GM19438 (cell line): ENCODE data around the gene TRAPPC4.
A peak's percentile ranks its signal among the peaks of the same experiment; 100 is the strongest.
"Not testable (repeated sequence)": the region's sequence is repeated elsewhere in the genome, so short reads cannot be mapped to it uniquely, and the experiment has no call there.

ENCODE experiments used
- ATAC-seq: cut with Tn5 transposase; IDR thresholded peaks from one replicate; pipeline ENCODE4 v1.9.1; 2021; ENCODE audit warnings: low read depth; ENCODE audit not compliant: unreplicated experiment

The TRAPPC4 gene

DNA sequence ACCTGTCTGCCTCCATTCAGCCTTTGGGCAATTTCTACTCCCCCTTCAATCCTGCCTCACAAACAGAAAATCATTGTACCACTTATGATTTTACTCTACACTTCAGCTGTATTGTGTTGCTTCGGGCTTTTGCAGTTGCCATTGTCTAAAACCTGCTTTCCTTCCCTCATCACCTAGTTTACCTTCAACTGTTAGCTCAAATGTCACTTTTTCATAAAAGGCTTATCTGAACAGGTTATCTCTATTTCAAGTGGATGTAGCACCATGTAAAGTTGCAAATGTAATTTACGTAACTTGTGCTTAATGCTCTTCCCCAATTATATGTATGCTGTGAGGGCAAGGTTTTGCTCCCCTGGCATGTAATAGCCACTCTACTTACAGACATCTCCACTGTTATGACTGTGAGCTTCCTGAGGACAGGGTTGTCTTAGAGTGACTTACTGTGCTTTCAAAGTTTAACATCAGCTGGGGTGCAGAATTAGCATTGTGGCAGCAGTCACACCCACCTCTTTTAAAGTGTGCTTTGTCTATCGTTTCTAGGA lies 5.9 kb upstream of the TRAPPC4 start:
- ATAC-seq: no peak

DNA sequence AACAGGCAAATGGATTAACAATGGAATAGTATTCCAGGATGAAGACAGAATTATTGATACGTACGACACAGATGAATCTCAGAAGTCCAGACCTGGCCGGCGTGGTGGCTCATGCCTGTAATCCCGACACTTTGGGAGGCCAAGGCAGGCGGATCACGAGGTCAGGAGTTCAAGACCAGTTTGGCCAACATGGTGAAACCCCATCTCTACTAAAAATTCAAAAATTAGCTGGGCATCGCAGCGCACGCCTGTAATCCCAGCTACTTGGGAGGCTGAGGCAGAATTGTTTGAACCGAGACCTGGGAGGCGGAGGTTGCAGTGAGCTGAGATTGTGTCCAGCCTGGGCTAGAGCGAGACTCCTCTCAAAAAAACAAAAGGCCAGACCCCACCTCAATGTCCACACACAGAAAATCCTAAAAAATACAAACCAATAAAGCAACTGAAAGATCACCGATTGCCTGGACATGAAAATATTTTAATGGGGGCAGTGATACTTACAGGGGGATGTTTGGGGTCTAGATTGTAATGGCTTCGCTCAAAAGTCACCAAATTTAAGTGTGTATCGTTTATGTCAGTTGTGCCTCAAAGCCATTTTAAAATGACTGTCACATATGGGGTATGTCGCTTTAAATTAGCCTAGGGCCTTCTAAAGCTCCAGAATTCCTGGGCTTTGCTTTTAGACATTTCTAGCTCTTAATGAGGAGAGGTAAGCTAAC lies 4.2 kb upstream of the TRAPPC4 start:
- no peak for ATAC-seq

DNA sequence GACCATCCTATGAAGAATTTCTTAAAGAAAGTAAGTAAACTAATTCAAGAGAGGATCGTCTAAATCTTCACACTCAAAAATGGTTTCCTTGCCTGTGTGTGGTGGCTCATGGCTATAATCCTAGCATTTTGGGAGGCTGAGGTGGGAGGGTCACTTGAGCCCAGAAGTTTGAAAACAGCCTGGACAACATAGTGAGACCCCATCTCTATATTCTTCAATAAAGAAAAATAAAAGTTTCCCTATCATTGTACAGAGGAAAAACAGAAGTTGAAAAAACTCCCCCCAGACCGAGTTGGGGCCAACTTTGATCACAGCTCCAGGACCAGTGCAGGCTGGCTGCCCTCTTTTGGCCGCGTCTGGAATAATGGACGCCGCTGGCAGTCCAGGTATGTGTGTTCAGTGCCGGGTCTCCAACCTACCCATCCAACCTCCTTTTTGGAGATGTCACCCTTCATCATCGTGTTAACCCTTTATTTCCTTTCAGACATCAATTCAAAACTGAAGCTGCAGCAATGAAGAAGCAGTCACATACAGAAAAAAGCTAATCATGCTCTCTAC lies 3.4 kb upstream of the TRAPPC4 start:
- ATAC-seq: no peak

DNA sequence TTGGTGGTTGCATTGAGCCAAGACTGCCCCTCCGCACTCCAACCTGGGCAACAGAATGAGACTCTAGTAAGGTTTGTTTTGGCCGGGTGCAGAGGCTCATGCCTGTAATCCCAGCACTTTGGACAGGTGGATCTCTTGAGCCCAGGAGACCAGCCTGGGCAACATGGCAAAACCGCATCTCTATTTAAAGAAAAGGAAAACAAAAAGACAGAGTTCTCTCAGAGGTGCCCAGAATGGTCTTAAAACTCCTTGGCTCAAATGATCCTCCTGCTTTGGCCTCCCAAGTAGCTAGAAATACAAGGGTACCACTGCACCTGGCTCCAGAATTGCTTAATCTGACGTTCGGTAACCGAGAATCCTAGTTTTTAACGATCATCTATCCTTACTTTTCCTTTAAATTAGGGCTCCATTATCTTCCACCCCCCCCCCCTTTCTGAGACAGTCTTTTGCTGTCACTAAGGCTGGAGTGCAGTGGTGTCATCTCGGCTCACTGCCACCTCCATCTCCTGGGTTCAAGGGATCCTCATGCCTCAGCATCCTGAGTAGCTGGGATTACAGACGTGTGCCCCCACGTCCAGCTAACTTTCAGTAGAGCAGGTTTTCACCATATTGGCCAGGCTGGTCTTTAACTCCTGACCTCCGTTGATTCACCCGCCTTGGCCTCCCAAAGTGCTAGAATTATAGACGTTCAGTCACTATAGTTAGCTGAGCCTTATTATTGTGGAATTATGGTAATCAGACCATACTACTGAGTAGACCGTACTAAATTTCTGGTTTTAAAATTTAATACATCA lies 2.2 kb upstream of the TRAPPC4 start:
- ATAC-seq: no peak

DNA sequence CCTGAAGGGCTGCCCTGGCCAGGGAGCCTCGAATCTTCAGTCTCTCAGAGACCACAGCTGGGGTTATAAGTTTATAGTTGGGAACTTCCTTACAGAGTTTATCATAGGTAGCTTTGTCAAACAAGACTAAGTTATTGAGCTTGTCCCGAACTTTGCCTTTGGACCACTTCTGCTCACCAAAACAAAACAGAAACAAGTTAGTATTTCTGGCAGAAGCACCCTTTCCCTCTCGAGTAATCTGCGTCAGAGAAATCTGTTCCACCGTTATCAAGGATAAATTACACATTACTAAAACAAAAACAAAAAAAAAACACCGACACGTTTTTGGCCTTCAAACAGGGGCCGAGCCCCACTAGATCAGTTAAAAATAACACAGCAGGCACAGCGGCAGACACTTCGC lies 1.2 kb upstream of the TRAPPC4 start:
- ATAC-seq: not testable (repeated sequence)

DNA sequence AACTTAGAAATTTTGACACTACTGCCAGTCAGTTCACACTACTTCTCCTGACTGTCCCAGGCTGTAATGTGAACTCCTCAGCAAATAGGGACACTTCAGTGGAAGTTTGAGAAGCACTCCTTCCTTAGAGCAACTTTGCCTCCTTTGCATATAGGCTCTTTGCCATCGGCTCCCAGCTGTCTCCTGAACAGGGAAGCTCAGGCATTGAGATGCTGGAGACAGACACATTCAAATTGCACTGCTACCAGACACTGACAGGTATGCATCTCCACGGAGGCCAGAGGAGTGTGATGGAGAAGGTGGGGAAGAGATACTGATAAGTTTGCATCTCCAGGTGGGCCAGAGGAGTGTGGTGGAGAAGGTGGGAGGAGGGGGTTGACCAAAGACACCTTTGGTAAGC lies 1.4 kb downstream of the TRAPPC4 start:
- ATAC-seq: no peak

DNA sequence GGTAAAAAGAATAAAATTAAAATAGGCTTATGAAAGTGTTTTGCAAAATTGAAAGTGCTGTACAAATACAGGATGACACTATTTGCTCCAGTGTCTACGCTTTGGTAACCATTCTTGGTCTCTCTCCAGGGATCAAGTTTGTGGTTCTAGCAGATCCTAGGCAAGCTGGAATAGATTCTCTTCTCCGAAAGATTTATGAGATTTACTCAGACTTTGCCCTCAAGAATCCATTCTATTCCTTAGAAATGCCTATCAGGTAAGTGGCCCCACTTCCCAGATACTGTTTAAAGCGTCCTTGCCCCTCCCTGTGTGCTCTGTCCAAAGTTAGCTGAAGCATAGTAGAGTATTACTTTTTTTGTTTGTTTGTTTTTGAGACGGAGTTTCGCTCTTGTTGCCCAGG lies 3.1 kb downstream of the TRAPPC4 start:
- no peak for ATAC-seq

DNA sequence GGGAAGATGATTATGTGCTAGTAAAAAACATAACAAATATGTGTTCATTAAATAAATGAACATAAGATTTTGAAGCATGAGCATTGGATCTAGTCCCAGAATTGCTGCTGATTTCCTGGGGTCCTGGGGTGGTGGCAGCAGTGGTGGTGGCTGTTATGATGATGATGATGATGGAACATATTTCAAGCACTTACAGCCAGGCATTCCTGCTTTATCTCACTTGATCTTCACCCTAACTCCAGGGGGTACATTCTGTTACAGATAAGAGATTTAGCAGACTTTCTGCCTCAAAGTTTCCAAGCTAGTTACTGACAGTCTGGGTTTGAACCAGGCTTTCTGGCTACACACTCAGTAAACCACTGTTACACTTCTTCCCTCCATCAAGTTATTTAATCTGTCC lies 5.2 kb downstream of the TRAPPC4 start:
- ATAC-seq: no peak

DNA sequence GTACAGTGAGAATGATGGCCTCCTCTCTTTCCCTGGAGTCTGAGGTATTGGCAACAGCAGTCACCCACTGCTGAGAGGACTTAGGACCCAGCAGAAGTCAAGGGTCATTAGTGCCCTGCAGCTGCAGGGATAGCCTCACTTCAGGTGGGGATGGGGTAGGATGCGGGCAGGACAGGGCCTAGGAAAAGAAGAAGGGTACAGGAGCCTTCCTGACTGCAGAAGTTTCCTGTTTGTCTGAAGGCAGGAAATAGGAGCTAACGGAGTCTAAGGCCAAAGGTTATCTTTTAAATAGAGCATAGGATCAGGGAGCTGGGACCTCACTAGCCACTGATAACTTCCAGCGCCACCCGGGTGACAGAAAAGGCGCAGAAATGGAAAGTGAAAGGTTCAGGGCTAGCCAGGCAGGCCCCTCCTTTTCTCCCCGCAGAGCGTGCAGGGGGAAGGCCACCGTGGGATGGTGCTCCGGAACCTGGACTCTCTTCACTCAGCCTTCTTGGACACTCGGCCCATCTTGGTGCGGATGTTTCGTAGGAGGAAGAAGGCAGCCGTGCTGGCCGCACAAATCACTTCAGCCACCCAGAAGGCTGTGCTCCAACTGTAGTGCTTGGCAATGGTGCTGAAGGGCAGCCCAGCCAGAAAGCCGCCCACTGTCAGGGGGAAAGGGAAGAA lies 6.0 kb downstream of the TRAPPC4 start:
- no peak for ATAC-seq

DNA sequence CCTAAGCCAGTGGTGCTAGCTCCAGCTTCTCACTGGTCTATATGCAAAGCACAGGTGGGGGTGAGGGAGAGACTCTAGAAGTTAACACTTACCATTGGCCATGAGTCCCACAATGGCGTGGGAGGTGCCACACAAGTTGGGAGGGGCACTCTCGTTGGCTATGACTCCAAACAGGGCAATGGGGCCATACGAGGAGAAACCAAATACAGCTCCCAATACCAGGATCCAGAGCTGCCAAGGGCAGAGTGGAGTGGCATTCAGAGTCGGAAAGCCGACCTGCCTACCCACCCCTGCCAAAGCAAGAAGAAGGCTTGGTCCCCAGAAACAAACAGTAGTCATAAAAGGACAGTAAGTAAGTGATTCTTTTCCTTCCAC lies 6.5 kb downstream of the TRAPPC4 start:
- no peak for ATAC-seq

DNA sequence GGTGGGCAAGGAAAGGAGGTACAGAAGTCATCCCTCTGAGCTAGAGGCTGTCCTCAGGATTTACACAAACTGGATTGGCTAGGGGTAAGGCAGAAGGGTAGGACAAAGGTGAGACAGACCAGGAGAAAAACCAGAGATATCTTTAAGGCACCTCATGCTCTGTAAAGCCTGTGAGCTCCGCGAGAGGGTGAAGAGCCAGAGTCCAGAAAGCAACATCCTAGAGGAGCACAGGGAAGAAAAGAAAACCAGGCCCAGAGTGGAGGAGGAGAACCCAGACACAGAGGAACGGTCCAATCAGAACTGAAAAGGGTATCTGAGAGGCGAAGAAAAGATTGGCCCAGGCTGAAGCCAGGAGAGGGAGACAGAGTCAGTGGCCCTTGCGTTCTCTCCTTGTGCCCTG lies 7.0 kb downstream of the TRAPPC4 start:
- ATAC-seq: no peak

DNA sequence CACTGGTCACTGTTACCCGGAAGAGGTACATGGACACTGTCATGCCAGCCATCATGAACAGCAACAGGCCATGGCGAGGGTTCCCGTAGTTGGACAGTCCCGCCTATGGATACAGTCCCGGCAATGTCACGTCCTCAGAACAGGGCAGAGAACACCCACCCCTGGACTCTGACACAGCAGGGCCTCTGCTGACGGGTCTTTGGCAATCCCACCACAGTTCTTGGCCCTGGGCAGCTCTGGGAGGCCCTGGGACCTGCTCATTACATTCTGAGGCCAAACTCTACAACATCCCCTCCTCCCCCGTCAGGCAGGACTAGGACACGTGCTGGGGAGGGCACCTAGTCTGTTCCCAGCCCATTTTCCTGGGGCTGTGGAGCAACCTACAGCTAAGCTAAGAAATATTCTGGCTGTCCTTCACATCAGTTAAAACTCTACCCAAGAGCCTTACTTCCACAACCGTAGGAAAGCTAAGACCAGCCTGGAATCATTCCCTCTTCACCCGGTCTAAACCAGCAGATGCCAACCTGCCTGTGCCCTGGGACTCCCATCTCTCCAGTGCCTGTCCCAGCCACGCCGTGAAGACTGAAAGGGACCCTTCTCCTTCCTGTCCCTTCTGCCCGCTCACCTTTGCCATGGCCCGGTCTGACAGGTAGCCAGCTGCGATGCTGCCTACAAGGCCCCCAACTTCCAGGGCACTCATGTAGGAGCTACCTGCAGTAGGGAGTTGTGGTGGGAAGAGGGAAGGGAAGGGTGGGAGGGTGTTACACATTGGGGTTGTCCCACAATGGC lies 7.6 kb downstream of the TRAPPC4 start:
- no peak for ATAC-seq

DNA sequence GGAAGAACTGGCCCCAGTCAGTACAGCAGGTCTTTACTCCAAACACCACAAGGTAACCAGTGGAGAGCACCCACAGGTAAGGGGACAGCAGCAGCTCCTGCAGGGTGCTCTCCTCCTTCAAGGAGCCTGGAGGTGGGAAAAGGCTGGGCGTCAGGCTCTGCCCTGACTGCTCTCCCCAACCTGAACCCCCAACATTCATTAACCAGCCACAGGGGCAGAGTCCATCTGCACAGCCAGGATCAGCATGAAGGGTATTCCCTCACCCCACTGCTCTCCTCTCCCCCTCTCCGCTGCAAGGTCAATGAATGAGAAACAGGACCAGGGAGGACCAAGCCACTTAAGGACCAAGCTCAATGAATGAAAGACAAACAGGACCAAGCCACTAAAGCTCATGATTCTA lies 8.4 kb downstream of the TRAPPC4 start:
- ATAC-seq: no peak

DNA sequence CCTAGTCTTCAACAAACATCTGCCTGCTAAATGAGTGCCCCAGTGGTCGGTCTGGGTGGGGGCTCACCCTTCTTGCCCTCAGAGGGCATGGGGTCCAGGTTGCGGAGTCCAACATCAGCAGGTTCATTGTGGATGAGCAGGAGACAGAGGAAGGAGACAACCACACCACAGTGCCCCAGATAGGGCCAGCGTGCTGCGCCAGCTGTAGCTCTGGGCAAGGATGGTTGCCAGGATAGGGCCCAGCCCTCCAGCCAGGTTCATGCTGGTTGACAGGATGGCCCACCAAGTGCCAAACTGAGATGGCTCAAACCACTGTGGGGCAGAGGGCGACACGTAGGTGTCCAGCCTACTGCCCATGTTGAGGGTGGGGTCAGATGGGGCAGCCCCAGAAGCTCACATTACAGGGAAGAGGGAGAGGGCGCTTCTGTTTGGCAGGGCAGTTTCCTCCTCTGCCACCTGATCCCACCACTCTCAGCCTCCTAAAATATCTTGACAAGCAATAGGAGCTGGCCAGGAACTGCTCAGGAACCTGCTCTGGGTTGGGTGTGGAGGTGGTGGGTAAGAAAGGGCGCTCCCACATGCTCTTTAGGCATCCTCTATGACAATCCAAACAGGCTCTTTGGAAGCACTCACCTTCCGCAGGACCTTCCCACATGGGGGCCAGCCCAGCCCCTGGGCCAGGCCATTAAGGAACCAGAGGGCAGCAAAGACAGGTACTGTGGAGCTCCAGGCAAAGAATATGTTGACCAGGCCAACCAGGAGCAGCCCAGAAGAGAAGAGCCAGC lies 9.2 kb downstream of the TRAPPC4 start:
- ATAC-seq: no peak

DNA sequence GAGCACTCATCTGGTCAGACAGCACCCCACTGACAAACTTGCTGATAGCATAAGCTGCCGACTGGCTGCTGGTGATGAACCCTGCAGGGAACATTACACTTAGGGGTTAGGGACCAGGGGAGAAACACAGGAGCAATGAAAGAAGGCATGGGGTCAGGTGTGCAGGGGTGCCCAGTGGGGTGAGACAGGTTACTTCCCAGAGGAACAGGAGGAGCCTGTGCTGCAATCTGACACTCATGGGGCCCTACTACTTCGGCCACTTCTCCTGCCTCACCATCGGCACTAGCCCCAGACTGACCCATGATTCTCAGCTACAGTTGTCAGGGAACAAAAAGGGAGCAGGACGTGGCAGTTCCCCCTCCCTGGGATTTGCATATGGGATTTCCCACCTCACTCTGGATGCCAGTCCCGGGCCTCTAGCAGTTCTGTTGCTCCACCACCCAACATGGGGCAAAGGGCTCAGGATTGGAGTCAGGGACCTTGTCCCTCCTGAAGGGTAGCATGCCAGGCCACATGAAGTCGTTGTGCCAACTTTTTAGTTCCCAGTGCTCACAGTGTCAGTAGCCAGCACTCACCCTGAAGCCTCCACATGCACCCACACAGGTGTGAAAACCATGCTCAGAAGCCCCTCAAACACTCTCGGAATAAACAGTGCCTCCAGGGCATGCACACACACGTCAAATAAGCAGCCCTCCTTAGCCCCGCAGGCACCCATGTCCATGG lies 9.9 kb downstream of the TRAPPC4 start:
- ATAC-seq: no peak

DNA sequence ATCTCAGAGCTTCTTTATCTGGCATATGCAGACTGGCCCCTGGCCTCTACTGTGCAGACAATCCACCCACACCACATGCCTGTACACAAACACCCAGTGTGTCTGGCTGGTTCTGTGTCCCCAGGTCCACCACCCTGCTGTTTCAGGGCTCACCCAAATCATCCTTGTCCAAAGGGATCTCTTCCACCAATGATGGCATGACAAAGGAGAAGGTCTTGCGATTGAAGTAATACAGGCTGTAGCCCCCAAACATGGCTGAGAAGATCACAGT lies 10.4 kb downstream of the TRAPPC4 start:
- no peak for ATAC-seq

DNA sequence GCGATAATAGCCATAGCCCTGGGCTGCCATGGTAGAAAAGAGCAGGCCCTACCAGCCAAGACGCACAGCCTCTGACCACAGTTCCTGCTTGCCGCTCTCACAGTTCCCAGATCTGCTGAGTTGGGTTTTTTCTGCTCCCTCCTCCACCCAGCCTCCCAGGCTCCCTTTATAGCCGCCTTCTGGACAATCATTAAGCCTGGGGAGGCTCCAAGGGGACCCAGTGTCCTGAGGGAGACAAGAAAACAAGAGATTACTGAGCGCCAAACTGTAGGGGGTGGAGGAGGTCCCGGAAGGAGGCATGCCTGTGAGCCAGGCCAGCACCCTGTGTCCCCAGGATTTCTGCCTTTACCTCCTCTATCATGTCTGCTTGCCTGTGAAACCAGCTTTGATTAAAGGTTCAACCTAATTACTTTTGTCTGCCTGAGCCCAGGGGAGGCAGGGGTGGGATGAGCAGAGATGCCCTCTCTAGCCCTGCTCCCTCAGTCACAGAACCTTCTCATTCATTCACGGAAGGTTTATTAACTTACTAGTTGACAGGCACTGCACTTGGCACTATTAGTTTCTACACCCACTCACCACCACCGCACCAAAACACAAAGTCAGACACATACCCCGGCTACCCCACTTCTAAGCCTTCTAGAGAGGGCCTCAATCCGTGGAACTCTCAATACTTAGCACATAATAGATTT lies 10.9 kb downstream of the TRAPPC4 start:
- ATAC-seq: peak; percentile 6

DNA sequence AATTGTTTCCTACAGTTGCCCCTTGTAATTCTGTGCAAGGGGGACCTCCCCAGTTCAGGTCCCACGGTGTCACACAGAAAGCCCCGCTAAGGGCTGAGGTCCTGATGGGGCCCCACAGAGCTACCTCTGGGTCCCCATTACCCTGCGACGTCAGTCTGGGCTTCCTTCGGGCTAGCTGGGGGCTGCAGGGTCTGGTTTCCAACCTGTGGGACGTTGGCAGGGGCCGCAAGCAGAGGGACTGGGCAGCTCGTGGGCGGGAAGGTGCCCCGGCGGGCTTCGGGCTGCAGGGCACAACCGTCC lies 11.4 kb downstream of the TRAPPC4 start:
- peak; percentile 18 for ATAC-seq
